Mesendoderm (in vitro differentiated cells): ENCODE data around the gene ARHGEF4.
A peak's percentile ranks its signal among the peaks of the same experiment; 100 is the strongest.

ENCODE experiments used
- DNase-seq: peaks from one replicate; pipeline ENCODE4 v3.0.0; 2013
- H2AK5ac ChIP-seq: 2 replicates; pipeline ENCODE4 v1.6.1; 2013; ENCODE audit warnings: low read length, inconsistent platforms
- H2BK120ac ChIP-seq: 2 replicates; pipeline ENCODE4 v1.6.1; 2013; ENCODE audit warnings: low read depth, mild to moderate bottlenecking, low read length, moderate library complexity, mixed read lengths
- H2BK15ac ChIP-seq: replicated peaks from 2 replicates; pipeline ENCODE4 v1.6.1; 2013; ENCODE audit warnings: low read depth, mild to moderate bottlenecking, moderate library complexity
- H2BK5ac ChIP-seq: 2 replicates; pipeline ENCODE4 v1.6.1; 2013; ENCODE audit warnings: low read length, inconsistent platforms
- H3K18ac ChIP-seq: 2 replicates; pipeline ENCODE4 v1.6.1; 2013; ENCODE audit warnings: mild to moderate bottlenecking, low read length, mixed read lengths
- H3K23ac ChIP-seq: one replicate; pipeline ENCODE4 v1.6.1; 2013; ENCODE audit warnings: low read length
- H3K27ac ChIP-seq: 2 replicates; pipeline ENCODE4 v1.5.1; 2013; ENCODE audit warnings: low read depth, mild to moderate bottlenecking, inconsistent platforms, low read length, moderate library complexity
- H3K27me3 ChIP-seq: 2 replicates; pipeline ENCODE4 v1.6.1; 2013; ENCODE audit warnings: low read length, control low read depth, mild to moderate bottlenecking, inconsistent platforms; ENCODE audit not compliant: insufficient read depth, poor library complexity
- H3K36me3 ChIP-seq: 2 replicates; pipeline ENCODE4 v1.6.1; 2013; ENCODE audit warnings: low read length, inconsistent platforms; ENCODE audit not compliant: control insufficient read depth, insufficient read depth
- H3K4ac ChIP-seq: one replicate; pipeline ENCODE4 v1.6.1; 2013; ENCODE audit warnings: low read depth, mild to moderate bottlenecking, low read length, moderate library complexity
- H3K4me1 ChIP-seq: 2 replicates; pipeline ENCODE4 v1.6.1; 2013; ENCODE audit warnings: low read depth, low read length, inconsistent platforms; ENCODE audit not compliant: control insufficient read depth
- H3K4me2 ChIP-seq: 2 replicates; pipeline ENCODE4 v1.6.1; 2013; ENCODE audit warnings: low read length
- H3K4me3 ChIP-seq: 2 replicates; pipeline ENCODE4 v1.5.1; 2013; ENCODE audit warnings: mild to moderate bottlenecking, low read length
- H3K56ac ChIP-seq: one replicate; pipeline ENCODE4 v1.6.1; 2013; ENCODE audit warnings: low read length
- H3K79me1 ChIP-seq: 2 replicates; pipeline ENCODE4 v1.6.1; 2013; ENCODE audit warnings: low read length, inconsistent platforms
- H3K79me2 ChIP-seq: 2 replicates; pipeline ENCODE4 v1.6.1; 2013; ENCODE audit warnings: mild to moderate bottlenecking, low read length; ENCODE audit not compliant: control insufficient read depth, insufficient read depth
- H3K9ac ChIP-seq: 2 replicates; pipeline ENCODE4 v1.6.1; 2013; ENCODE audit warnings: low read length, inconsistent platforms
- H4K5ac ChIP-seq: one replicate; pipeline ENCODE4 v1.6.1; 2013; ENCODE audit warnings: low read length
- H4K8ac ChIP-seq: one replicate; pipeline ENCODE4 v1.6.1; 2013; ENCODE audit warnings: low read depth, mild to moderate bottlenecking, control low read depth, low read length, moderate library complexity
- WGBS: extraction: QIAGEN DNeasy Blood & Tissue Kit; methylation state at CpG from one replicate; pipeline ENCODE4 v1.1.7; 2013; ENCODE audit warnings: low lambda C conversion rate, missing lambda C conversion rate; ENCODE audit not compliant: insufficient coverage; ENCODE audit errors: extremely low coverage; 5-methylcytosine and 5-hydroxymethylcytosine counted together

Gene ARHGEF4

GRCh38 chr2:131040661-131041401 is 204.1 kb downstream of the ARHGEF4 start:
- H3K4ac ChIP-seq = no peak overlapping the region
- H3K23ac ChIP-seq = no peak overlapping the region
- H3K18ac ChIP-seq = no peak overlapping the region
- no peak overlapping the region for H2BK15ac ChIP-seq
- H3K56ac ChIP-seq = no peak overlapping the region
- H3K27me3 ChIP-seq = no peaks in the 10 kb centered on the region
- H3K36me3 ChIP-seq = no peaks in the 10 kb centered on the region
- H3K4me2 ChIP-seq = no peak overlapping the region
- peaks cover 2% of the 10 kb centered on the region for H3K4me1 ChIP-seq
- DNase-seq = peak; percentile 62
- H2AK5ac ChIP-seq = no peak overlapping the region
- H2BK5ac ChIP-seq = no peak overlapping the region
- no peak overlapping the region for H3K27ac ChIP-seq
- WGBS = no CpG with 5 or more reads among the region's 23 CpGs
- no peak overlapping the region for H4K8ac ChIP-seq
- H3K79me1 ChIP-seq = no peaks in the 10 kb centered on the region
- no peaks in the 10 kb centered on the region for H3K79me2 ChIP-seq
- H4K5ac ChIP-seq = no peak overlapping the region
- no peak overlapping the region for H3K4me3 ChIP-seq
- no peak overlapping the region for H3K9ac ChIP-seq
- no peak overlapping the region for H2BK120ac ChIP-seq

- H2BK120ac ChIP-seq = no peak overlapping the region
- no peak overlapping the region for H3K18ac ChIP-seq
- H3K36me3 ChIP-seq = no peaks in the 10 kb centered on the region
- H3K79me1 ChIP-seq = no peaks in the 10 kb centered on the region
- no peaks in the 10 kb centered on the region for H3K79me2 ChIP-seq
- no peak overlapping the region for H3K27ac ChIP-seq
- no peak overlapping the region for H4K8ac ChIP-seq
- H3K4me2 ChIP-seq = no peak overlapping the region
- H4K5ac ChIP-seq = no peak overlapping the region
- H2BK15ac ChIP-seq = no peak overlapping the region
- H2AK5ac ChIP-seq = no peak overlapping the region
- H3K4me3 ChIP-seq = no peak overlapping the region
- H3K27me3 ChIP-seq = no peaks in the 10 kb centered on the region
- no peak overlapping the region for H2BK5ac ChIP-seq
- WGBS = no CpG with 5 or more reads among the region's 14 CpGs
- no peaks in the 10 kb centered on the region for H3K4me1 ChIP-seq
- no peak overlapping the region for H3K4ac ChIP-seq
- DNase-seq = no peak
- no peak overlapping the region for H3K23ac ChIP-seq
- no peak overlapping the region for H3K56ac ChIP-seq
- H3K9ac ChIP-seq = no peak overlapping the region
These were observed 204.9 kb downstream of the ARHGEF4 start for GRCh38 chr2:131041402-131042147.

GRCh38 chr2:131042148-131042775 is 205.5 kb downstream of the ARHGEF4 start:
- Histone ChIP-seq H2BK120ac (no peak overlapping the region), H3K18ac (no peak overlapping the region), H4K5ac (no peak overlapping the region), H3K9ac (no peak overlapping the region), H3K79me2 (no peaks in the 10 kb centered on the region), H3K27me3 (no peaks in the 10 kb centered on the region), H3K56ac (no peak overlapping the region), H3K4ac (no peak overlapping the region), H3K79me1 (no peaks in the 10 kb centered on the region), H3K27ac (no peak overlapping the region), H3K23ac (no peak overlapping the region), H3K4me1 (no peaks in the 10 kb centered on the region), H3K36me3 (no peaks in the 10 kb centered on the region), H3K4me3 (no peak overlapping the region), H3K4me2 (no peak overlapping the region), H2BK5ac (no peak overlapping the region), H4K8ac (no peak overlapping the region), H2AK5ac (no peak overlapping the region), H2BK15ac (no peak overlapping the region)
- no peak for DNase-seq
- WGBS = no CpG with 5 or more reads among the region's 7 CpGs

- no peak overlapping the region for H2AK5ac ChIP-seq
- no peaks in the 10 kb centered on the region for H3K4me1 ChIP-seq
- no peak overlapping the region for H3K18ac ChIP-seq
- no peak overlapping the region for H2BK120ac ChIP-seq
- WGBS = no CpG with 5 or more reads among the region's 18 CpGs
- no peak overlapping the region for H3K56ac ChIP-seq
- no peak for DNase-seq
- H3K23ac ChIP-seq = no peak overlapping the region
- no peak overlapping the region for H3K4me2 ChIP-seq
- H3K36me3 ChIP-seq = peaks cover 2% of the 10 kb centered on the region
- H2BK15ac ChIP-seq = no peak overlapping the region
- H3K4me3 ChIP-seq = no peak overlapping the region
- no peaks in the 10 kb centered on the region for H3K79me2 ChIP-seq
- no peak overlapping the region for H4K8ac ChIP-seq
- no peaks in the 10 kb centered on the region for H3K27me3 ChIP-seq
- H3K9ac ChIP-seq = no peak overlapping the region
- no peak overlapping the region for H2BK5ac ChIP-seq
- no peaks in the 10 kb centered on the region for H3K79me1 ChIP-seq
- H3K4ac ChIP-seq = no peak overlapping the region
- H4K5ac ChIP-seq = no peak overlapping the region
- H3K27ac ChIP-seq = no peak overlapping the region
These were observed 206.7 kb downstream of the ARHGEF4 start for GRCh38 chr2:131043199-131044074.

GRCh38 chr2:131044075-131044756 is 207.5 kb downstream of the ARHGEF4 start:
- Histone ChIP-seq H3K79me2 (no peaks in the 10 kb centered on the region), H4K5ac (no peak overlapping the region), H2BK5ac (no peak overlapping the region), H3K27me3 (no peaks in the 10 kb centered on the region), H3K27ac (no peak overlapping the region), H2BK15ac (no peak overlapping the region), H3K23ac (no peak overlapping the region), H2AK5ac (no peak overlapping the region), H3K9ac (no peak overlapping the region), H3K4me2 (no peak overlapping the region), H4K8ac (no peak overlapping the region), H3K4me1 (no peaks in the 10 kb centered on the region), H3K4ac (no peak overlapping the region), H3K79me1 (peaks cover 2% of the 10 kb centered on the region), H3K36me3 (peaks cover 2% of the 10 kb centered on the region), H2BK120ac (no peak overlapping the region), H3K56ac (no peak overlapping the region), H3K4me3 (no peak overlapping the region), H3K18ac (no peak overlapping the region)
- WGBS = no CpG with 5 or more reads among the region's 24 CpGs
- DNase-seq = no peak
